SK-N-SH treated with all-trans-retinoic acid at 6 μM for 48 hours (cell line): ENCODE results near the gene SRGAP1.

Experiments
- ARNTL ChIP-seq: fragments of 450-650 bp; formaldehyde crosslinking; IDR thresholded peaks from 2 replicates; pipeline ENCODE4 v1.5.0; 2020; ENCODE audit warnings: low read depth, mild to moderate bottlenecking, moderate library complexity, borderline replicate concordance
- CSDC2 ChIP-seq: fragments of 250-450 bp; sonication (Bioruptor Pico); IDR thresholded peaks from 2 replicates; pipeline ENCODE4 v1.5.0; 2020; ENCODE audit warnings: mild to moderate bottlenecking, moderate library complexity
- OSR1 ChIP-seq: fragments of 250-450 bp; sonication (Bioruptor Pico); IDR thresholded peaks from 2 replicates; pipeline ENCODE4 v1.8.0; 2022; ENCODE audit warnings: moderate library complexity, mild to moderate bottlenecking, inconsistent platforms
- PPARA ChIP-seq: fragments of 250-450 bp; sonication (Bioruptor Pico); IDR thresholded peaks from 2 replicates; pipeline ENCODE4 v1.5.0; 2020; ENCODE audit warnings: mild to moderate bottlenecking, borderline replicate concordance
- RARB ChIP-seq: fragments of 250-450 bp; sonication (Bioruptor Pico); IDR thresholded peaks from 2 replicates; pipeline ENCODE4 v1.8.0; 2021; ENCODE audit warnings: mild to moderate bottlenecking, moderate library complexity
- SNAI2 ChIP-seq: fragments of 250-450 bp; sonication (Bioruptor Pico); IDR thresholded peaks from 2 replicates; pipeline ENCODE4 v1.5.0; 2020; ENCODE audit warnings: mild to moderate bottlenecking, moderate library complexity
- ZFP30 ChIP-seq: fragments of 450-650 bp; formaldehyde crosslinking; IDR thresholded peaks from 2 replicates; pipeline ENCODE4 v1.5.0; 2022; ENCODE audit warnings: mild to moderate bottlenecking, moderate library complexity
- TF ChIP-seq, protein P1 (sequence below): fragments of 250-450 bp; sonication (Bioruptor Pico); IDR thresholded peaks from 2 replicates; pipeline ENCODE4 v1.5.1; 2021; ENCODE audit warnings: mild to moderate bottlenecking, moderate library complexity
- TF ChIP-seq, protein P2 (sequence below): fragments of 250-450 bp; sonication (Bioruptor Pico); IDR thresholded peaks from 2 replicates; pipeline ENCODE4 v1.8.0; 2020; ENCODE audit warnings: mild to moderate bottlenecking, moderate library complexity, borderline replicate concordance
- TF ChIP-seq, protein P3 (sequence below): fragments of 250-450 bp; sonication (Bioruptor Pico); IDR thresholded peaks from 2 replicates; pipeline ENCODE4 v1.5.1; 2020; ENCODE audit warnings: low read depth, mild to moderate bottlenecking, moderate library complexity

DNA sequence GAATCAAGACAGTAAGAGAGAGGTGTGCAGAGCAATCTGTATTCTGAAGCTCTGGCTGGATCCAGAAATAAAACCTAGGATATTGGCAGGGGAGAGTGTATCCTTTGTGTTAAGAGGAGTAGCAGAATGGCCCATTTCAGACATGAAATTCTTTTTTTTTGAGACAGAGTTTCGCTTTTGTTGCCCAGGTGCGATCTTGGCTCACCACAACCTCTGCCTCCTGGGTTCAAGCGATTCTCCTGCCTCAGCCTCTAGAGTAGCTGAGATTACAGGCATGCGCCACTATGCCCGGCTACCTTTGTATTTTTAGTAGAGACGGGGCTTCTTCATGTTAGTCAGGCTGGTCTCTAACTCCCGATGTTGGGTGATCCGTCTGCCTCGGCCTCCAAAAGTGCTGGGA, 6.1 kb upstream of the SRGAP1 start:
- TF ChIP-seq ARNTL (CRISPR knock-in tag) (no peak), ZFP30 (CRISPR knock-in tag) (no peak), SNAI2 (CRISPR knock-in tag) (no peak), CSDC2 (CRISPR knock-in tag) (no peak), OSR1 (no peak), RARB (CRISPR knock-in tag) (no peak), PPARA (CRISPR knock-in tag) (no peak)
- TF ChIP-seq, protein P1, sequence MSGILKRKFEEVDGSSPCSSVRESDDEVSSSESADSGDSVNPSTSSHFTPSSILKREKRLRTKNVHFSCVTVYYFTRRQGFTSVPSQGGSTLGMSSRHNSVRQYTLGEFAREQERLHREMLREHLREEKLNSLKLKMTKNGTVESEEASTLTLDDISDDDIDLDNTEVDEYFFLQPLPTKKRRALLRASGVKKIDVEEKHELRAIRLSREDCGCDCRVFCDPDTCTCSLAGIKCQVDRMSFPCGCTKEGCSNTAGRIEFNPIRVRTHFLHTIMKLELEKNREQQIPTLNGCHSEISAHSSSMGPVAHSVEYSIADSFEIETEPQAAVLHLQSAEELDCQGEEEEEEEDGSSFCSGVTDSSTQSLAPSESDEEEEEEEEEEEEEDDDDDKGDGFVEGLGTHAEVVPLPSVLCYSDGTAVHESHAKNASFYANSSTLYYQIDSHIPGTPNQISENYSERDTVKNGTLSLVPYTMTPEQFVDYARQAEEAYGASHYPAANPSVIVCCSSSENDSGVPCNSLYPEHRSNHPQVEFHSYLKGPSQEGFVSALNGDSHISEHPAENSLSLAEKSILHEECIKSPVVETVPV (CRISPR knock-in tag) = no peak
- TF ChIP-seq, protein P2, sequence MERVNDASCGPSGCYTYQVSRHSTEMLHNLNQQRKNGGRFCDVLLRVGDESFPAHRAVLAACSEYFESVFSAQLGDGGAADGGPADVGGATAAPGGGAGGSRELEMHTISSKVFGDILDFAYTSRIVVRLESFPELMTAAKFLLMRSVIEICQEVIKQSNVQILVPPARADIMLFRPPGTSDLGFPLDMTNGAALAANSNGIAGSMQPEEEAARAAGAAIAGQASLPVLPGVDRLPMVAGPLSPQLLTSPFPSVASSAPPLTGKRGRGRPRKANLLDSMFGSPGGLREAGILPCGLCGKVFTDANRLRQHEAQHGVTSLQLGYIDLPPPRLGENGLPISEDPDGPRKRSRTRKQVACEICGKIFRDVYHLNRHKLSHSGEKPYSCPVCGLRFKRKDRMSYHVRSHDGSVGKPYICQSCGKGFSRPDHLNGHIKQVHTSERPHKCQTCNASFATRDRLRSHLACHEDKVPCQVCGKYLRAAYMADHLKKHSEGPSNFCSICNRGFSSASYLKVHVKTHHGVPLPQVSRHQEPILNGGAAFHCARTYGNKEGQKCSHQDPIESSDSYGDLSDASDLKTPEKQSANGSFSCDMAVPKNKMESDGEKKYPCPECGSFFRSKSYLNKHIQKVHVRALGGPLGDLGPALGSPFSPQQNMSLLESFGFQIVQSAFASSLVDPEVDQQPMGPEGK (CRISPR knock-in tag) = no peak
- TF ChIP-seq, protein P3, sequence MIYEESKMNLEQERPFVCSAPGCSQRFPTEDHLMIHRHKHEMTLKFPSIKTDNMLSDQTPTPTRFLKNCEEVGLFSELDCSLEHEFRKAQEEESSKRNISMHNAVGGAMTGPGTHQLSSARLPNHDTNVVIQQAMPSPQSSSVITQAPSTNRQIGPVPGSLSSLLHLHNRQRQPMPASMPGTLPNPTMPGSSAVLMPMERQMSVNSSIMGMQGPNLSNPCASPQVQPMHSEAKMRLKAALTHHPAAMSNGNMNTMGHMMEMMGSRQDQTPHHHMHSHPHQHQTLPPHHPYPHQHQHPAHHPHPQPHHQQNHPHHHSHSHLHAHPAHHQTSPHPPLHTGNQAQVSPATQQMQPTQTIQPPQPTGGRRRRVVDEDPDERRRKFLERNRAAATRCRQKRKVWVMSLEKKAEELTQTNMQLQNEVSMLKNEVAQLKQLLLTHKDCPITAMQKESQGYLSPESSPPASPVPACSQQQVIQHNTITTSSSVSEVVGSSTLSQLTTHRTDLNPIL (CRISPR knock-in tag) = no peak
